ENCODE measurements around the gene C22orf23.
A peak's percentile ranks its signal among the peaks of the same experiment; 100 is the strongest.
"Not testable (repeated sequence)": the region's sequence is repeated elsewhere in the genome, so short reads cannot be mapped to it uniquely, and the experiment has no call there.

Gene C22orf23

GRCh38 chr22:37953062-37953436 is 352 bp downstream of the C22orf23 start:
- DNase-seq = no peak

GRCh38 chr22:37952629-37953028 is 772 bp downstream of the C22orf23 start:
- not testable (repeated sequence) for DNase-seq

DNA sequence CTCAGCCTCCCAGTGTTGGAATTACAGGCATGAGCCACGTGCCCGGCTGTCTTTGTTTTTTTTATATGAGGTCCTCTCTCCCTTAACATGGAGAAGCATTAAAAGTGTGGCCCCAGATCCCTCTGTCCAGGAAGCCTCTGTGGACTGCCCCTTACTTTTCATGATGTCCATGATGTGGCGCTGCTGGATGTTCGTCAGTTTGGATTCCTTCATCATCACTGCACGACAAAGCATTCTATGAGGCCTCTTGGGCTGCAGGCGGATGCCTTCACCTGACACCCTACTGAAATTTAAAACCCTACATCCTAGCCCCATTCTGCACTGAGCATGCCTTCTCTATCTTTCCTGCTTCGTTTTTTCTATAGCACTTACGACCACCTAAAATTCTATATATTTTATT is 2.1 kb downstream of the C22orf23 start:
- no peak for DNase-seq

DNA sequence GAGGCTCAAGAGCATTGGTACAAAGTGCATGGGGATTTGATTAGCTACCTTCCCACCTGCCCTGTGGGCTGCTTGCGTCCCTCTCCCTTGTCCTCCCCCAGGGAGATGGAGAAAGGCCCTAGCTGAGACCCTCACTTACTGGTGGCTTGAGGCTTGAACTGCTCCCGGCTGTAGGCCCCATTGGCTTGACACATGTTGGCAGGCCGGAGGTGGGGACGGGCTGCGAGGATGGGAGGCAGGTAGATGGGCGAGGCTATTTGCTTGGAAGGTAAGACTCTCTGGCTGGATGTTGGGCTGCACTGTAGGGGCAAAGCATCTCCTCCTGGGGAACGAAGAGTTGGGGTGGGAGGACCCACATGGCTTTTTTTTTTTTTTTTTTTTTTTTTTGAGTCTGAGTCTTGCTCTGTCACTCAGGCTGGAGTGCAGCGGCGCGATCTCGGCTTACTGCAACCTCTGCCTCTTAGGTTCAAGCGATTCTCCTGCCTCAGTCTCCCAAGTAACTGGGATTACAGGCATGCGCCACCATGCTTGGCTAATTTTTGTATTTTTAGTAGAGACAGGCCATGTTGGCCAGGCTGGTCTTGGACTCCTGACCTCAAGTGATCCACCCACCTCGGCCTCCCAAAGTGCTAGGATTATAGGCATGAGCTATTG is 6.1 kb downstream of the C22orf23 start:
- not testable (repeated sequence) for DNase-seq

GRCh38 chr22:37944423-37944822 is 9.0 kb downstream of the C22orf23 start:
- DNase-seq = not testable (repeated sequence)

DNA sequence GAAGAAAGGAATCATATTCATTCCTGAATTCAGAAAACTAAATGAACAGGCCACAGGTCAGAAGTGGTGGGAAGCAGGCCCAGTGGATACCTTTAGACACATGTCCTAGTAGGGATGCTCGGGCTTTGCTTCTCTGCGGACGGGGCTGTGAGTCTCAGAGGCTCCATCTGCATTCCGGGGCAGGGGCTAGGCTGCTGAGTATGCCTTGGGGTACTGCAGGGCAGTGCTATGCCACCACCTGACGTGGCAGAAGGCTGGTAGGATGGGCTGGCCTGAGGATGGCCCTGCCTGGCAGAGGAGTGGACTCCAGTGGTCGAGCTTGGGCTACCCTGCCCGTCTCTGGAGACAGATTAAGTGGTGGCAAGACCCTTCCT is 9.6 kb downstream of the C22orf23 start:
- DNase-seq = no peak

- no peak for DNase-seq
Measured at GRCh38 chr22:37943136-37943824, 10.1 kb downstream of the C22orf23 start.

GRCh38 chr22:37942133-37942532 is 11.3 kb downstream of the C22orf23 start:
- DNase-seq = no peak

GRCh38 chr22:37940698-37941376 is 12.6 kb downstream of the C22orf23 start:
- no peak for DNase-seq

DNA sequence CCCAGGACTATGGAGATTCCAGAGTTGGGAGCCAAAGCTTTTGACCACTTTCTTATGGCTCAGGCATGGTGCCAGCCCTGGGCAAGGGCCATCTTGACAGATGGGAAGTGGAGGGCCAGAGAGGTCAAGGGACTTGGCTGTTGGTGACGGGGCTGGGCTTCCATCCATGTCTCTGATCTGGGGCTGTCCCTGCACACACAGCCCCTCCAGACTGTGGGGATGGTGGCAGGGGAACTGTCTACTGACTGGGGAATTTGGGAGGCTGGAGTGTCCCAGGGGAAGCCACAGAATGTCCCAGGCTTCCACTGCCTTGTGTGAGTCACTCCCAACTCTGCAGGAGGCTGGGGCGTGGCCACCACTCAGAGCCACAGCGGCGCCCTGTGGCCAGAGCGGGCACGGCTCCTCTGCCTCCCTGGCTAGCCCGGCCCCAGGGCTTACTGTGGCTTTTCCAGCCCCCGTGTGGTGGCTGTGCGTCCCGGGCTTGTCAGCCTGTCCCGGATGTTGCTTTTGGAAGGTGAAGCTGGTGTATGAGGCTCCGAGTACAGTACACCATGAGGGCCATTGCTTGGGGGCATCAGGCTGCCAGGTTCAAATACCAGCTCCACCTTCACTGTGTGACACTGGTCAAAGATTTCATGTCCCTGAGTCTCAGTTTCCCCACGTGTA is 19.6 kb downstream of the C22orf23 start:
- peak; percentile 92 for DNase-seq

- DNase-seq = no peak
Measured at GRCh38 chr22:37932821-37933578, 20.4 kb downstream of the C22orf23 start.

DNA sequence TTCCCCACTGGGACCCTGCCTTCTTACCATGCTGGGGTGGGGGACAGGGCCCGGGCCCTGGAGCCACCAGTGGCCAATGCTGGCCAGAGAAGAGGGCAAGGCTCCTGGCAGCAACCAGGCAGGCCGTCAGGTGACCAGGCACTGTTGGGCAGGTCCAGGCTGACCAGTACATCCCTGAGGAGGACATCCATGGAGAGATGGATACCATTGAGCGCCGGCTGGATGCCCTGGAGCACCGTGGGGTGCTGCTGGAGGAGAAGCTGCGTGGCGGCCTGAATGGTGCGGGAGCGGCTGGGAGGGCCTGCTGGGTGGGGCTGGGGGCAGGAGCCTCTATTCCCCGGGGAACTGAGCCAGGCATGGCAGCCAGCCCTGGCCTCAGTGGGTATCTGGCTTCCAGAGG is 21.0 kb downstream of the C22orf23 start:
- no peak for DNase-seq

- DNase-seq = no peak
Measured at GRCh38 chr22:37931893-37932389, 21.5 kb downstream of the C22orf23 start.

GRCh38 chr22:37930952-37931440 is 22.4 kb downstream of the C22orf23 start:
- DNase-seq = no peak

- DNase-seq = no peak
Measured at GRCh38 chr22:37930270-37930951, 23.0 kb downstream of the C22orf23 start.

DNA sequence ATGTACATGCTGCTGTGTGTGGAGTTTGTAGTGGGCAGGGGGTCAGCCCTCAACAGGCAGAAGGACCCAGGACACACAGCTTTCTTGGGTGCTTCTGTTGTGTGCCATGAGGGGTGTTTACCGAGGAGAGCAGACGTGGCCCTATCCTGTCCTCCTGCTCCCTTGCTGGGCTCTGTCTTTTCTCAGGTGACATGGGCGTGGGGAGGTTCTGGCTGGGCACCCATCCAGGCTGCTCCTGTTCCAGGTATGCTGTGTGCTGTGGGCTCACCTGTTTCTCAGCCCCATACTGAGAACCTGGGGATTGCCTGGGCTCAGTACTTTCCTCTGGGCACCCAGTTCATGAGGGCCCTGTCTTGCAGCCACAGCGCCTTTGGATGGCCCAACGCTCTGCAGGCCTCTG is 24.0 kb downstream of the C22orf23 start:
- DNase-seq = no peak

DNA sequence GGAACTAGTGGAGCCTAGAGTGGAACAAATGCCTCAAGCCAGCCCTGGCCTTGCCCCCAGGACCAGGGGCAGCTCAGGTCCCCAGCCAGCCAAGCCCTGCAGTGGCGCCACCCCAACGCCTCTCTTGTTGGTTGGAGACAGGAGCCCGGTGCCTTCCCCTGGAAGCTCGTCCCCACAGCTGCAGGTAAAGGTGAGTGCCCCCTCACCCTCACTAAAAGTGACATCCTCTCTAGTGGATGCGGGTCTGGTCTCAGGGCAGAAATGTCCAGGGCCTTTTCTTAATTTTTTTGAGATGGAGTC is 25.8 kb downstream of the C22orf23 start:
- no peak for DNase-seq

GRCh38 chr22:37926771-37927636 is 26.4 kb downstream of the C22orf23 start:
- no peak for DNase-seq

- DNase-seq = no peak
Measured at GRCh38 chr22:37926358-37926757, 27.0 kb downstream of the C22orf23 start.

GRCh38 chr22:37925767-37926166 is 27.6 kb downstream of the C22orf23 start:
- no peak for DNase-seq

- DNase-seq = no peak
Measured at GRCh38 chr22:37925330-37925729, 28.1 kb downstream of the C22orf23 start.
